ENCODE measurements around the gene ADIPOR2. TPM values are rescaled to one million over a fixed set of nuclear protein-coding genes. Genes with fewer than 3 reads are reported as not detected.
A peak's percentile ranks its signal among the peaks of the same experiment; 100 is the strongest.

The ADIPOR2 gene
- total RNA-seq, 1 donor from 2014 or later, result 40.5 TPM

DNA sequence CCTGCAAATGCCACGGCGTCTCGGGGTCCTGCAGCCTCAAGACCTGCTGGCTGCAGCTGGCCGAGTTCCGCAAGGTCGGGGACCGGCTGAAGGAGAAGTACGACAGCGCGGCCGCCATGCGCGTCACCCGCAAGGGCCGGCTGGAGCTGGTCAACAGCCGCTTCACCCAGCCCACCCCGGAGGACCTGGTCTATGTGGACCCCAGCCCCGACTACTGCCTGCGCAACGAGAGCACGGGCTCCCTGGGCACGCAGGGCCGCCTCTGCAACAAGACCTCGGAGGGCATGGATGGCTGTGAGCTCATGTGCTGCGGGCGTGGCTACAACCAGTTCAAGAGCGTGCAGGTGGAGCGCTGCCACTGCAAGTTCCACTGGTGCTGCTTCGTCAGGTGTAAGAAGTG, 45.1 kb upstream of the ADIPOR2 start:
- TF ChIP-seq, protein P1, sequence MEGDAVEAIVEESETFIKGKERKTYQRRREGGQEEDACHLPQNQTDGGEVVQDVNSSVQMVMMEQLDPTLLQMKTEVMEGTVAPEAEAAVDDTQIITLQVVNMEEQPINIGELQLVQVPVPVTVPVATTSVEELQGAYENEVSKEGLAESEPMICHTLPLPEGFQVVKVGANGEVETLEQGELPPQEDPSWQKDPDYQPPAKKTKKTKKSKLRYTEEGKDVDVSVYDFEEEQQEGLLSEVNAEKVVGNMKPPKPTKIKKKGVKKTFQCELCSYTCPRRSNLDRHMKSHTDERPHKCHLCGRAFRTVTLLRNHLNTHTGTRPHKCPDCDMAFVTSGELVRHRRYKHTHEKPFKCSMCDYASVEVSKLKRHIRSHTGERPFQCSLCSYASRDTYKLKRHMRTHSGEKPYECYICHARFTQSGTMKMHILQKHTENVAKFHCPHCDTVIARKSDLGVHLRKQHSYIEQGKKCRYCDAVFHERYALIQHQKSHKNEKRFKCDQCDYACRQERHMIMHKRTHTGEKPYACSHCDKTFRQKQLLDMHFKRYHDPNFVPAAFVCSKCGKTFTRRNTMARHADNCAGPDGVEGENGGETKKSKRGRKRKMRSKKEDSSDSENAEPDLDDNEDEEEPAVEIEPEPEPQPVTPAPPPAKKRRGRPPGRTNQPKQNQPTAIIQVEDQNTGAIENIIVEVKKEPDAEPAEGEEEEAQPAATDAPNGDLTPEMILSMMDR (IDR thresholded peaks at IDR 0.05; ENCODE audit: borderline replicate concordance), result no peak
- Histone ChIP-seq H3K36me3 (no peaks in the 10 kb centered on the region), H3K27ac (replicated peaks) (no peak overlapping the region), H3K4me1 (peaks cover 49% of the 10 kb centered on the region), H3K9me3 (replicated peaks) (no peaks in the 10 kb centered on the region), H3K4me3 (no peak overlapping the region), H3K27me3 (ENCODE audit: low read depth) (no peaks in the 10 kb centered on the region)
- no peak for DNase-seq
- intact Hi-C loops (cut with micrococcal nuclease), result no loop called here

DNA sequence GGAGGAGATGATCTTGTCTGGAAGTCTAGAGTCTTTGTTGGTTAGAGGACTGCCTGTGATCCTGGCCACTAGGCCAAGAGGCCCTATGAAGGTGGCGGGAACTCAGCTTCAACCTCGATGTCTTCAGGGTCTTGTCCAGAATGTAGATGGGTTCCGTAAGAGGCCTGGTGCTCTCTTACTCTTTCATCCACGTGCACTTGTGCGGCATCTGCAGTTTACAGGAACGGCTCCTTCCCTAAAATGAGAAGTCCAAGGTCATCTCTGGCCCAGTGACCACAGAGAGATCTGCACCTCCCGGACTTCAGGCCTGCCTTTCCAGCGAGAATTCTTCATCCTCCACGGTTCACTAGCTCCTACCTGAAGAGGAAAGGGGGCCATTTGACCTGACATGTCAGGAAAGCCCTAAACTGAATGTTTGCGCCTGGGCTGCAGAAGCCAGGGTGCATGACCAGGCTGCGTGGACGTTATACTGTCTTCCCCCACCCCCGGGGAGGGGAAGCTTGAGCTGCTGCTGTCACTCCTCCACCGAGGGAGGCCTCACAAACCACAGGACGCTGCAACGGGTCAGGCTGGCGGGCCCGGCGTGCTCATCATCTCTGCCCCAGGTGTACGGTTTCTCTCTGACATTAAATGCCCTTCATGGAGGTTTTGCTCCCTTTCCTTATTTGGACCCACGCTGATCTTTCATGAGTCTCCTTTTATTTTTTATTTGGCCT, 44.1 kb upstream of the ADIPOR2 start:
- Histone ChIP-seq H3K9me3 (replicated peaks) (no peaks in the 10 kb centered on the region), H3K4me3 (no peak overlapping the region), H3K27me3 (ENCODE audit: low read depth) (no peaks in the 10 kb centered on the region), H3K4me1 (peaks cover 58% of the 10 kb centered on the region), H3K27ac (replicated peaks) (no peak overlapping the region), H3K36me3 (no peaks in the 10 kb centered on the region)
- TF ChIP-seq, protein P1 (IDR thresholded peaks at IDR 0.05; ENCODE audit: borderline replicate concordance), result no peak
- no peak for DNase-seq
- intact Hi-C loops (cut with micrococcal nuclease), result no loop called here

DNA sequence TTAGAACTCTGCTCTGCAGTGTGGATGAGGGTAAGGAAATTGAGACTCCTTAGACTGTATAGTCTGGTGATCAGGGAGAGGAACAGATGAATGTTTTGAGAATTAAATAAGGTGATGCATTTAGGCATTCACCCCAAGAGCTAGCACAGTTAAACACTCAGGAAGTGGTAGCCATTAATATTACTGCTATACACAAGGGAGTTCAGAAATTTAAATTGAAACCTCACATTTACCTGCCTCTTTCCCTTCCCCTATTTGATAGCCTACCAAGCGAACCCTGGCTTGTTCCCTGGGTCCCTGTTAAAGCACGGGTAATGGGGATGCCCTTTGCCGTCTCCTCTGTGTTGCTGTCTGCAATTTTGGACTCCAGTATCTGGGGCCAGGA, 43.6 kb upstream of the ADIPOR2 start:
- no peak for DNase-seq
- H3K27me3 ChIP-seq (ENCODE audit: low read depth), result no peaks in the 10 kb centered on the region
- intact Hi-C loops (cut with micrococcal nuclease), result no loop called here
- no peak overlapping the region for H3K4me3 ChIP-seq
- H3K27ac ChIP-seq (replicated peaks), result no peak overlapping the region
- H3K36me3 ChIP-seq, result no peaks in the 10 kb centered on the region
- TF ChIP-seq, protein P1 (IDR thresholded peaks at IDR 0.05; ENCODE audit: borderline replicate concordance), result no peak
- no peaks in the 10 kb centered on the region for H3K9me3 ChIP-seq (replicated peaks)
- peaks cover 62% of the 10 kb centered on the region for H3K4me1 ChIP-seq

DNA sequence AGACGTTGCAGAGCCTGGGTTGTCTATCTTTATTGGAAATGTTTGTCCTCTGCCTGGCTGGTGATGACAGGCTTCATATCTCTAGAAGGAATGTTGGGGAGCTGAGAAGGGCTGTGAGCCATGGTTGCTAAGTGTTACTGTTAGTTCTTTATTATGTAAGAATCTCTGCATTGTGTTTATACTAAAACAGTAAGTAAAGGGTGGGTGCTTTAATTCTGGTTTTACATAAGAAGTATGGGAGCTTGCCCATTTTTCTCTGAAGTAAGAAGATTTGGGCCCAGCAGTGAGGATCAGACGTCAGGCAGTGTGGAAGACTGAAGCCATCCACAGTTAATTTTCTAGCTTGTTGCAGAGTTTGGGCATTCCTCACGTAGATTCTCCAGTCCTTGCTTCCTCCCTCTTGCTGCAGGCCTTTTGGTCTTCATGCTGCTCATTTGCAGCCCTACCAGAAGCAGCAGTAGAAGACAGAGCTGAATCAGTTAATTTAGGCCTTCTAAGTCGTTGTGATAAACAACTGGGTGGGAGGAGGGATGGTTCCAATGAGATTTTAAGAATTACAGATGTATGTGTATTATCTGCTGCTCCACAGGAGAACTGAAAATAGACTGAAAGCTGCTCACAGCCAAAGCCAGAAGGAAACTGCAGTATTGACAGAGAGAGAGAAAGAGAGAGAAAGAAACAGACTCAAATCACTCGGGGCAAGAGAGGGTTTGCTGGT, 40.5 kb upstream of the ADIPOR2 start:
- Histone ChIP-seq H3K4me3 (no peak overlapping the region), H3K27ac (replicated peaks) (peak overlapping the region; percentile 81), H3K4me1 (peaks cover 37% of the 10 kb centered on the region), H3K9me3 (replicated peaks) (no peaks in the 10 kb centered on the region), H3K36me3 (no peaks in the 10 kb centered on the region), H3K27me3 (ENCODE audit: low read depth) (no peaks in the 10 kb centered on the region)
- no peak for DNase-seq
- intact Hi-C loops (cut with micrococcal nuclease), result loop anchor here (10.0 kb wide), 1 partner anchor 294 kb away; no protein-coding TSS in a partner anchor
- TF ChIP-seq, protein P1 (IDR thresholded peaks at IDR 0.05; ENCODE audit: borderline replicate concordance), result no peak

DNA sequence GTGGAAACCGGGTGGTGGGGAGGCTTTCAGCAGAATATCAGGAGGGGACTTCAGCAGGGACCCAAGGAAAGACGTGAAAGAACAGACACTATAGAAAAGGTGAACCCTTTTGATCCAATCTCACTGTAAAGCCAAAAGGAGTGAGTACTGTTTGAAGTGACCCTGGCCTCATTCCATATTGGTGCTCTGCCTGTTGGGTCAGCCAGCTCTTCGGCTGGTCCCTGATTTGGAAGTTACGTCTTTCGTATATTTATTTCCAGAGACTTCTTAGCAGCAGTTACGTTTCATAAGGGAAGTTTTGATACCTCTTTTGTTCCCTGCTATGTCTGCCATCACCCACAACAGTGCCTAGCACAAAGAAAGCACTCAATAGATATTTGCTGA, 39.9 kb upstream of the ADIPOR2 start:
- no peaks in the 10 kb centered on the region for H3K27me3 ChIP-seq (ENCODE audit: low read depth)
- peaks cover 37% of the 10 kb centered on the region for H3K4me1 ChIP-seq
- H3K27ac ChIP-seq (replicated peaks), result peak overlapping the region; percentile 81
- intact Hi-C loops (cut with micrococcal nuclease), result loop anchor here (10.0 kb wide), 1 partner anchor 294 kb away; no protein-coding TSS in a partner anchor
- no peaks in the 10 kb centered on the region for H3K36me3 ChIP-seq
- TF ChIP-seq, protein P1 (IDR thresholded peaks at IDR 0.05; ENCODE audit: borderline replicate concordance), result no peak
- DNase-seq, result no peak
- H3K4me3 ChIP-seq, result no peak overlapping the region
- H3K9me3 ChIP-seq (replicated peaks), result no peaks in the 10 kb centered on the region
